Muscle layer of colon (tissue), 2 donors: ENCODE data around the gene ADM2.
"Not testable (repeated sequence)": the region's sequence is repeated elsewhere in the genome, so short reads cannot be mapped to it uniquely, and the experiment has no call there.

Experiments used
- H3K27ac ChIP-seq: one replicate; pipeline ENCODE4 v1.7.0; 2013; ENCODE audit warnings: low read depth, mild to moderate bottlenecking, low read length, moderate library complexity
- H3K27me3 ChIP-seq, 2 donors: one replicate each; pipeline ENCODE4 v1.7.0; 2013; ENCODE audit warnings: low read length in 2 of 2, mild to moderate bottlenecking in 2 of 2; ENCODE audit not compliant: insufficient read depth in 2 of 2, control insufficient read depth in 1 of 2
- H3K36me3 ChIP-seq: one replicate; pipeline ENCODE4 v1.7.0; 2013; ENCODE audit warnings: mild to moderate bottlenecking, low read length; ENCODE audit not compliant: insufficient read depth
- H3K4me1 ChIP-seq: one replicate; pipeline ENCODE4 v1.7.0; 2013; ENCODE audit warnings: mild to moderate bottlenecking, low read length; ENCODE audit not compliant: insufficient read depth
- H3K4me3 ChIP-seq, 2 donors: one replicate each; pipeline ENCODE4 v1.7.0; 2013; ENCODE audit warnings: low read length in 2 of 2, low read depth in 1 of 2, mild to moderate bottlenecking in 1 of 2, moderate library complexity in 1 of 2
- H3K9ac ChIP-seq: one replicate; pipeline ENCODE4 v1.7.0; 2013; ENCODE audit warnings: low read length
- H3K9me3 ChIP-seq: one replicate; pipeline ENCODE4 v1.7.0; 2013; ENCODE audit warnings: mild to moderate bottlenecking, low read length
- donor health status: abdominal sarcoma.
- donor health status: Adenocarcinoma of cecum.

Gene ADM2

DNA sequence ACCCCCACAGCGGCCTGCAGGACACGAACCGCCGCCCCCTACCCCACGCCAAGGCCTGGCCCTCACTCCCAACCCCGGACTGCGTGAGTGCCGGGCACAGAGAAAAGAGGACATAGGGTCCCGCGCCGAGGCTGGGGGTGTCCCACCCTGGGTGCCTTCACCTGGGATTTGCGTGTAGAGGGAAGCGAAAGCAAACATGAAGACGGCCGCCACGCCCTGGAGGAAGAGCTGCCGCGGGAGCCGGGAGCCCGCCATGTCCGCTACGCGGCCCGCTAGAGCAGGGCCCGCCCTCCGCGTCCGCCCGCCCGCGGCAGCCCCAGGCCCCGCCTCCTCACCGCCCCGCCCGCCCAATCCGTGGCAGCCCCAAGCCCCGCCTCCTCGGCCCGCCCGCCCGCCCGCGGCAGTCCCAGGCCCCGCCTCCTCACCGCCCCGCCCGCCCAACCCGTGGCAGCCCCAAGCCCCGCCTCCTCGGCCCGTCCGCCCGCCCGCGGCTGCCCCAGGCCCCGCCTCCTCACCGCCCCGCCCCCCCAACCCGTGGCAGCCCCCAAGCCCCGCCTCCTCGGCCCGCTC, 26.2 kb downstream of the ADM2 start, which contains the start of gene LMF2:
LMF2 (minus strand) TSS at position 282 of the 570 bp plus-strand sequence; CDS start at position 255, 27 bp downstream.
- Histone ChIP-seq H3K27ac (peak within 1 kb of the TSS; percentile 87), H3K4me3 (peak within 1 kb of the TSS; percentile 96 to 99)

DNA sequence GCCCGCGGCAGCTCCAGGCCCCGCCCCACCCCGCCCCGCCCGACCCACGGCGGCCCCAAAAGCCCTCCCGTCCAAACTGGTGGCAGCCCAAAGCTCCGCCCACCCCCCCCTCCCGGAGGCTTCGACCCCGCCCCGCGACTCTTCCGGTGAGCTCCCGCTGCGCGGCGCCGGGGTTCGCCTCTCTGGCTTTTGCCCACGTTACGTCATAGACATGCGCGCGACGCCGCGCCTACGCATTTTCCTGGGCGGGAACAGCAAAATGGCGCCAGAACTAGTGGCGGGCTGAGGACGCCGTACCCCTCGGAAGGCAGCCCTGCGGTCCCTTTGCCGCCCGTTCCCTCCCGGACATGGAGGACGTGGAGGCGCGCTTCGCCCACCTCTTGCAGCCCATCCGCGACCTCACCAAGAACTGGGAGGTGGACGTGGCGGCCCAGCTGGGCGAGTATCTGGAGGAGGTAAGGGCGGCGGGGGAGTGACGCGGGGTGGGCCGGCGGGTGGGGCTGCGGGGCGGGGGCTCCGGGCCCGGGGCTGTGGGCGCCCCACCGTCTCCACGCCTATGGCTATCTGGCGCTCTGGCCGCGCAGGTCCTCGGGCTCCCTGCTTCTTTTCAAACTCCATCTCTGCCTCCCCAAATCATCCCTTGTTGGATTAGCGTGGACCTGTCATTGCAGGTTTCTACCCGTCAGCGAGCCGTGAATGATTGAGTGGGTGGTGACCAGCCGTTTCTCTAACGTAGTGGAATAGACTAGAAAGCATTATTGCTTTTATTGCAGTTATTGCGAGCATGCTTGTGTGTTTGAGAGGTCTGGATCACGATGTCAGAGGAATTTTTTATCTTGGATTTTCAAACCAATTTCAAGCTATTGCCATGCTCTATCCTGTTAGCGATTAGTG, 26.9 kb downstream of the ADM2 start, which contains the start of gene NCAPH2:
NCAPH2 (plus strand) TSS at position 234 of the 894 bp plus-strand sequence; CDS start at position 348, 114 bp downstream.
- H3K9me3 ChIP-seq: no peaks in the 10 kb centered on the region
- H3K4me1 ChIP-seq: peaks cover 22% of the 10 kb centered on the region
- peak within 1 kb of the TSS; percentile 87 for H3K27ac ChIP-seq
- H3K36me3 ChIP-seq: peaks cover 13% of the 10 kb centered on the region
- peak within 1 kb of the TSS; percentile 93 for H3K9ac ChIP-seq
- peak within 1 kb of the TSS; percentile 96 to 99 for H3K4me3 ChIP-seq
- no peaks in the 10 kb centered on the region for H3K27me3 ChIP-seq

More for the DNA sequence above, 26.2 kb downstream of the ADM2 start, which contains the start of gene LMF2:
- Histone ChIP-seq H3K36me3 (peaks cover 21% of the 10 kb centered on the region), H3K4me1 (peaks cover 22% of the 10 kb centered on the region), H3K9ac (peak within 1 kb of the TSS; percentile 93), H3K9me3 (no peaks in the 10 kb centered on the region), H3K27me3 (no peaks in the 10 kb centered on the region)

DNA sequence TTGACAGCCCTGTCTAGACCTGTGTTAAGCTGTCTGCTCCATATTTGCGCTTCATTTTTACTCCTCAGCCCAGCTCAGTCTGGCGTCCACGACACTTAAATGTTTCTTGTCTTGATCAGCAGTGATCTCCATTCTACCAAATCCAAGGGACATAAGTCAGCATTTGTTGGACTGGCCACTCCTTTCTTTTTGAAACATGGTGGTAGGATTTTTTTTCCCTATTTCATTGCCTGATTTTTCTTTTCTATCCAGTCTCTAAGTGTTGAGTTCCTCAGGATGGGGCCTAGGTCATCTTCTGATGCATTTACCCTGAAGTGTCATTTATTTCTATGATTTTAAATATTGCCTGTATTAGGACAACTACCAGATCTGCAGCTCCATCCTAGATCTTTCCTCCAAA, 27.6 kb downstream of the ADM2 start:
- Histone ChIP-seq H3K9ac (peak overlapping the region; percentile 30), H3K4me3 (peak overlapping the region; percentile 59 to 64), H3K27ac (peak overlapping the region; percentile 74), H3K4me1 (peaks cover 22% of the 10 kb centered on the region), H3K27me3 (no peaks in the 10 kb centered on the region), H3K36me3 (peaks cover 13% of the 10 kb centered on the region), H3K9me3 (no peaks in the 10 kb centered on the region)

DNA sequence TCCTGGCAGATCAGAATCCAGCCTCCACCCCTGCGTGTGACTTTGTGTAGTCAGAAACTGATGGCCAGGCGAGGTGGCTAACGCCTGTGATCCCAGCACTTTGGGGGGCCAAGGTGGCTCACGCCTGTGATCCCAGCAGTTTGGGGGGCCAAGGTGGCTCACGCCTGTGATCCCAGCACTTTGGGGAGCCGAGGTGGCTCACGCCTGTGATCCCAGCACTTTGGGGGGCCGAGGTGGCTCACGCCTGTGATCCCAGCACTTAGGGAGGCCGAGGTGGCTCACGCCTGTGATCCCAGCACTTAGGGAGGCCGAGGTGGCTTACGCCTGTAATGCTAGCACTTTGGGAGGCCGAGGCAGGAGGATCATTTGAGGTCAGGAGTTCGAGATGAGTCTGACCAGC, 31.8 kb downstream of the ADM2 start:
- H3K9ac ChIP-seq: no peak overlapping the region
- H3K27ac ChIP-seq: no peak overlapping the region
- peaks cover 10% of the 10 kb centered on the region for H3K4me1 ChIP-seq
- H3K36me3 ChIP-seq: peaks cover 26% of the 10 kb centered on the region
- no peaks in the 10 kb centered on the region for H3K9me3 ChIP-seq
- no peak overlapping the region for H3K4me3 ChIP-seq
- no peaks in the 10 kb centered on the region for H3K27me3 ChIP-seq

DNA sequence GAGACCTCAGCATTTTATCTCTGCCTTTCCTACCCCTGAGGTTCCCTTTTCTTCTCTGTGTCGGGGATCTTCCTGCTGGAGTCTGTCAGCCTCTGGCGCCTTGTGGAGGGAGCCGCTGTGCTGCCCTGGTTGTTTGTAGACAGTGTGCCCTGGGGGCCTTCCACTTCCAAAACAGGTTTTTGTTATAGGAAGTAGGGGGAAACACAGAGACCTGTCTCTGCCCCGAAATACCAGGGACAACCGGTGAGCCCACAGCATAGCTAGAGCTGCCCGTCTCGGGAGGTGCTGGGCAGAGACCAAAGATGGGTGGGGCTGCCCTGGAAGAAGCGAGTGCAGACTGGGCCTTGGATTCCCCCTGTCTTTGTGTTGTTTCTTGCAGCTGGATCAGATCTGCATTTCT, 34.7 kb downstream of the ADM2 start:
- H3K27me3 ChIP-seq: no peaks in the 10 kb centered on the region
- no peak overlapping the region for H3K4me3 ChIP-seq
- no peak overlapping the region for H3K27ac ChIP-seq
- no peaks in the 10 kb centered on the region for H3K9me3 ChIP-seq
- H3K4me1 ChIP-seq: no peaks in the 10 kb centered on the region
- no peak overlapping the region for H3K9ac ChIP-seq
- peaks cover 45% of the 10 kb centered on the region for H3K36me3 ChIP-seq

DNA sequence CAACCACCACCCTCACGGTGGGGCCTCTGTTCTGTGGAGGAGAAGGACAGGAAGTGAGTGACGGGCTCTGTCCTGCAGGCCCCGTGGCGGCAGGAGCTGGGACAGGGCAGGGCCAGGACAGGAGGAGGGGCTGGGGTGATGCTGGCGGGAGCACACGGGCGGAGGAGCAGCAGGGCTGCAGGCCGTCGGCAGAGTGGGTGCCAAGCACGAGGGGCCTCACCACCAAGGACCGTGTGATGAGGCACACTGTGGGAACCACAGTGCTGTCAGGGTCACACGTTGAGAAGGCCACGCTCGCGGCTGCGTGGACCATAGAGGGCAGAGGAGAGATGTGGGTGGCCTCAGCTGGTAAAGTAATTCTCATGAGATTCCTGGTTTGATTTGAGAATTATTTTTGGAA, 35.5 kb downstream of the ADM2 start:
- H3K36me3 ChIP-seq: peaks cover 54% of the 10 kb centered on the region

DNA sequence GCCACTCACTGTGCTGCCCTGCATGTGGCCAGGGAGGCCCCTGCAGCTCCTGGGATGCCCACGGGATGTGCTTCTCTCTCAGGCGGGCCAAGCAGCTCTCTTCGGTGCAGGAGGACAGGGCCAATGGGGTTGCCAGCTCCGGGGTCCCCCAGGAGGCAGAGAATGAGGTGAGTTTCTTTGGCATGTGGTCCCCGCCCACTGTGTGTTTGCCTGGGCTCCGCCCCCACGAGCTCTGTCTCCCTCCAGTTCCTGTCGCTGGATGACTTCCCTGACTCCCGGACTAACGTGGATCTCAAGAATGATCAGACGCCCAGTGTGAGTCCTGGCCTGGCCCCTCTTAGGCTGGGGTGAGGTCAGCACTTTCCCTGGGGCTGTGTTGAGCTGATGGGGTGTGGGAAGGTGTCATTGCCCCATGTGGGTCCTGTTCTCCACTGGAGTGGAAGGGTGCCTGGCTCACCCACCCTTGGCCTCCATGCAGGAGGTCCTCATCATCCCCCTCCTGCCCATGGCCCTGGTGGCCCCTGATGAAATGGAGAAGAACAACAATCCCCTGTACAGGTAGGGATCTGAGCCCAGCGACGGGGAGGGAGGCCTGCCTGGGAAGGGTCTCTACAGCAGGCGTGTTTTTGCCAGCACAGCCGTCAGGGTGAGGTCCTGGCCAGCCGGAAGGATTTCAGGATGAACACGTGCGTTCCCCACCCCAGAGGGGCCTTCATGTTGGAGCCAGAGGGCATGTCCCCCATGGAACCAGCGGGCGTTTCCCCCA, 36.3 kb downstream of the ADM2 start:
- H3K9me3 ChIP-seq: no peaks in the 10 kb centered on the region
- peaks cover 59% of the 10 kb centered on the region for H3K36me3 ChIP-seq
- H3K9ac ChIP-seq: no peak overlapping the region
- no peak overlapping the region for H3K4me3 ChIP-seq
- no peaks in the 10 kb centered on the region for H3K4me1 ChIP-seq
- no peak overlapping the region for H3K27ac ChIP-seq
- H3K27me3 ChIP-seq: no peaks in the 10 kb centered on the region

More for the DNA sequence above, 35.5 kb downstream of the ADM2 start:
- Histone ChIP-seq H3K4me3 (no peak overlapping the region), H3K27ac (no peak overlapping the region), H3K4me1 (no peaks in the 10 kb centered on the region), H3K27me3 (no peaks in the 10 kb centered on the region), H3K9ac (no peak overlapping the region), H3K9me3 (no peaks in the 10 kb centered on the region)

DNA sequence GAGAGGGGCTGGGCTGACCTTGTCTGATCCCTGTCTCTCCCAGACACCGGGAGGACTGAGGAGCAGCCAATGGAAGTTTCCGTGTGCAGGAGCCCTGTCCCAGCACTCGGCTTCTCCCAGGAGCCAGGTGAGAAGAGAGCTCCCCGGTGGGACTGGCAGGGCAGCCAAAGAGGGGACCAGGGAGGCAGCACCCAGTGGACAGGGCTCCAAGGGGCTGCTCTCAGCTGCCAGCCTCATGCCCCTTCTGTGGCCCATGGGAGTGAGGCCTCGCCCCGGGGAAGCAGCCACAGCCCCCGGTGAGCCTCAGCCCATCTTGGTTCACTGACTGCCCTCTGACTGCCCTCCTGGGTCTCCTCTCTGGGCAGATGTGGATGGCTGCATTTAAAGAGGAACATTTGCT, 37.3 kb downstream of the ADM2 start:
- no peaks in the 10 kb centered on the region for H3K9me3 ChIP-seq
- H3K27me3 ChIP-seq: no peaks in the 10 kb centered on the region
- peaks cover 69% of the 10 kb centered on the region for H3K36me3 ChIP-seq
- no peak overlapping the region for H3K4me3 ChIP-seq
- no peaks in the 10 kb centered on the region for H3K4me1 ChIP-seq
- H3K27ac ChIP-seq: no peak overlapping the region
- H3K9ac ChIP-seq: no peak overlapping the region

DNA sequence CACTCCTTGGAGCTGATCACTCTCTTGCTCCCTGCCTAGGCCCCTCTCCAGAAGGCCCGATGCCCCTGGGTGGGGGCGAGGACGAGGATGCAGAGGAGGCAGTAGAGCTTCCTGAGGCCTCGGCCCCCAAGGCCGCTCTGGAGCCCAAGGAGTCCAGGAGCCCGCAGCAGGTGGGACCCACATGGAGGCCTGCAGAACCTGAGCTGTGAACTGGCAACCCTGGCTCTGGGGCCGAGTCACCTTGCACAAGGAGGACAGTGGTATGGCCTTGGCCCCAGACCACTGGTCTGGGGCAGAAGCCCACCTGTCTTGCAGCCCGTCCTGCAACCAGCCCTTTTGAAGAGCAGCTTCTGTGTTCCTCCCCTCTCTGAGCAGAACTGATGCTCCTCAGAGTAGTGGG, 37.8 kb downstream of the ADM2 start:
- Histone ChIP-seq H3K4me3 (no peak overlapping the region), H3K36me3 (peaks cover 73% of the 10 kb centered on the region), H3K4me1 (peaks cover 5% of the 10 kb centered on the region), H3K27ac (no peak overlapping the region), H3K9me3 (no peaks in the 10 kb centered on the region), H3K27me3 (no peaks in the 10 kb centered on the region), H3K9ac (no peak overlapping the region)

DNA sequence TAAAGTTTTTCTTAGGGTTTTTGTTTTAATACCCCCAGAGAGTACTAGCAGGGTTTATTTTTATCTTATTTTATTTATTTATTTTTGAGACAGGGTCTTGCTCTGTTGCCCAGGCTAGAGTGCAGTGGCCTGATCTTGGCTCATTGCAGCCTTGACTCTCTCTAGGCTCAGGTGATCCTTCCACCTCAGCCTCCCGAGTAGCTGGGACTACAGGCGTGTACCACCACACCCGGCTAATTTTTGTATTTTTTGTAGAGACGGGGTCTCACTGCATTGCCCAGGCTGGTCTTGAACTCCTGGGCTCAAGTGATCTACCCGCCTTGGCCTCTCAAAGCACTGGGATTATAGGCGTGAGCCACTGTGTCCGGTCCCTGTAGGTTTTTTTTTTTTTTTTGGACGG, 38.8 kb downstream of the ADM2 start:
- not testable (repeated sequence) for H3K9ac ChIP-seq, H3K9me3 ChIP-seq, H3K27me3 ChIP-seq, H3K4me3 ChIP-seq, H3K27ac ChIP-seq
- Histone ChIP-seq H3K36me3 (peaks cover 66% of the 10 kb centered on the region), H3K4me1 (peaks cover 12% of the 10 kb centered on the region)

DNA sequence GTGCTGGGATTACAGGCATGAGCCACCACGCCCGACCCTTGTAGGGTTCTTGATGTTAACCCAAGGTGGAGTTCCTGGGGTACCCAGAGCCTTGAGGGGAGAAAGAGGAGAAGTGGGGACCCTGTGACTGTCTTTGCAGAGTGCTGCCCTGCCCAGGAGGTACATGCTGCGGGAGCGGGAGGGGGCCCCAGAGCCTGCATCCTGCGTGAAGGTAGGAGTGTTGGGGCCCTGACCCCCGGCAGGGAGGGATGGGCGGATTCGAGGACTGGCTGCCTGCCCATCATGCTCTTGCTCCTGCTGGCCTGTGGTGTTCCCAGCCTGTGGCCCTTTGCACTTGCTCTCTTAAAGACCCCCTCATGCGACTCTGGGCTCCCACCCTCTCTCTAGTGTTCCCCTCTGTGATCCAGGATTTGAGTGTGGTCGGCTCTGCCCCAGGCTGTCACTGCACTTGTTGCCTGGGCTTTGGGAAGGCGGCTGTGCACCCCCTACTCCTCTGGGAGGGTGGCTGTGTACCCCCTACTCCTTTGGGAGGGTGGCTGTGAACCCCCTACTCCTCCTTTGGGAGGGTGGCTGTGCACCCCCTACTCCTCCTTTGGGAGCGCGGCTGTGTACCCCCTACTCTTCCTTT, 39.6 kb downstream of the ADM2 start:
- H3K27ac ChIP-seq: no peak overlapping the region
- H3K36me3 ChIP-seq: peaks cover 66% of the 10 kb centered on the region
- H3K9ac ChIP-seq: no peak overlapping the region

More for the DNA sequence above, 39.6 kb downstream of the ADM2 start:
- Histone ChIP-seq H3K4me1 (peaks cover 12% of the 10 kb centered on the region), H3K9me3 (no peaks in the 10 kb centered on the region), H3K27me3 (no peaks in the 10 kb centered on the region), H3K4me3 (no peak overlapping the region)
